ENCODE measurements around the gene NUP205. TPM values are rescaled to one million over a fixed set of nuclear protein-coding genes. Genes with fewer than 3 reads are reported as not detected.

NUP205 gene
- total and polyA plus RNA-seq, 2 of the 13 experiments (the other 11 are each of a cell fraction or from before 2014, with no cell fraction given), result 46.2 to 87.2 TPM

- no peak for TF ChIP-seq HNF1B (CRISPR knock-in tag; IDR thresholded peaks at IDR 0.05)
Observed at GRCh38 chr7:135578569-135578968, 20.9 kb downstream of the NUP205 start (continued).

DNA sequence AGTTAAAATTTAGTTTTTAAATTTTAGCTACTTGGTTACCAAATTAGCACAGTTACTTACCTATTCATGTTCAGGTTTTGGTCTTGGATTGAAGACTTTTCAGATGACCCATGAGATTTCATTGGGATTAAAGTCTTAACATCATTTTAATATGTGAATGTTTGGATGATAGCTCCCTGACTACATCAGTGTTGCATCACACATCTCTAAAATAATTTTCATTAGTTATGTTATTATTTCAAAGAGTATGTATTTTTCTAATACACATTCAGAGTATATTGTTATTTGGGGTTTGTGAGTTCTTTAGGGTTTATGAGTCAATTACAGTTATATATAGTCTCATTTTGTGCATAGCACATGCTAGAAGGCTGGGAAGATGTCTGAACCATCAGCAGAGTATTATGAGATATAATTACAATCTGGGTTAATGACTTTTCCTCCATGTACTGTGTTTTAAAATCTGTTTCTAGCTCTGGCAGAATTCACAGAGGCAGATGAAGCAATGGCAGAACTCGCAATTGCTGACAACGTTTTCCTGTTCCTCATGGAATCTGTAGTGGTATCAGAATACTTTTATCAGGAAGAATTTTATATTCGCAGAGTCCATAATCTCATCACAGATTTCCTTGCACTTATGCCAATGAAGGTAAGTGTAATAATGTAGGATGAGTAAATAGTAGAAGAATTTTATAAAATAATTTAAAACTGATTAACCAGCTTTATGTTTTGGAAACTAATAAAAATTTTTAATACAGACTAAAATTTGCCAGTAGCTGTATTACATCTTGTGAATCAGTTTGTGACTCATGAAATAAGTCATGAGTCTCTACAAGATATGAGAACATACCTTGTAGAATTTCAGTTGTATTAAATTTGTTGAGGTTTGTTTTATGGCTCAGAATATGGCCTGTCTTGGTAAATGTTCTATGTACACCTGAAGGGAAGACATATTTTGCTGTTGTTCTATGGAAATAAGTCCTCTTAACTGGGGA, 26.9 kb downstream of the NUP205 start:
- no peak overlapping the region for H3K9ac ChIP-seq (ENCODE audit: insufficient read depth, low read depth, low read length)
- no peak overlapping the region for H3K4me3 ChIP-seq (replicated peaks in 1 of 3; ENCODE audit: insufficient read depth in 1 of 3, low read depth in 2 of 3, low read length in 3 of 3)
- H3K27ac ChIP-seq (ENCODE audit: extremely low read length, insufficient read depth, low read length), result no peak overlapping the region
- BruUV-seq (replicated peaks), result no TSS peak
- intact Hi-C loops (cut with micrococcal nuclease; ENCODE audit: unreplicated experiment) (no loop called here), in situ Hi-C loops (cut with HindIII; ENCODE audit: extremely low pct_ligation_motif_present, low pct_unique_long_range_greater_than_20kb) (no loop called here)
- CTCF ChIA-PET (ENCODE audit: low intra/inter-chr PET ratio, low total read pairs), result no interaction called here
- no peak for FAIRE-seq
- WGBS (ENCODE audit: low lambda C conversion rate), result 98% methylated on average over 3 of the region's 3 CpGs
- H3K4me2 ChIP-seq (ENCODE audit: low read depth, low read length), result no peak overlapping the region
- no peak for ATAC-seq
- H3K9me3 ChIP-seq (ENCODE audit: low read length), result no peaks in the 10 kb centered on the region
- no peaks in the 10 kb centered on the region for H3K4me1 ChIP-seq (ENCODE audit: insufficient read depth, low read length)
- H3K36me3 ChIP-seq (replicated peaks in 1 of 2; ENCODE audit: control insufficient read depth in 1 of 2, insufficient read depth in 2 of 2, low read length in 2 of 2), result peaks cover 19 to 61% of the 10 kb centered on the region in 2 experiments
- POLR2A ChIA-PET, result no interaction called here
- DNase-seq (ENCODE audit: low spot score), result no peak
- no peak overlapping the region for H2AFZ ChIP-seq (ENCODE audit: low read length)
- no peaks in the 10 kb centered on the region for H3K27me3 ChIP-seq (ENCODE audit: control insufficient read depth in 1 of 2, insufficient read depth in 2 of 2, low read length in 2 of 2)
- H3K79me2 ChIP-seq (ENCODE audit: insufficient read depth, low read length), result no peaks in the 10 kb centered on the region
- H4K20me1 ChIP-seq (ENCODE audit: insufficient read depth, low read length), result no peaks in the 10 kb centered on the region
- TF ChIP-seq TOPORS (CRISPR knock-in tag; IDR thresholded peaks at IDR 0.05) (no peak), SYNCRIP (IDR thresholded peaks at IDR 0.05; ENCODE audit: insufficient read depth, low read depth, low read length) (no peak), PAXIP1 (CRISPR knock-in tag; conservative IDR thresholded peaks at IDR 0.05) (no peak), SIN3B (IDR thresholded peaks at IDR 0.05; ENCODE audit: low read length) (no peak), ZNF691 (CRISPR knock-in tag; IDR thresholded peaks at IDR 0.05; ENCODE audit: borderline replicate concordance, low read depth) (no peak), ZNF432 (CRISPR knock-in tag; IDR thresholded peaks at IDR 0.05; ENCODE audit: borderline replicate concordance) (no peak), ZC3H4 (CRISPR knock-in tag; IDR thresholded peaks at IDR 0.05; ENCODE audit: borderline replicate concordance) (no peak), ZNF296 (CRISPR knock-in tag; conservative IDR thresholded peaks at IDR 0.05) (no peak), KLF9 (CRISPR knock-in tag; IDR thresholded peaks at IDR 0.05; ENCODE audit: low read depth) (no peak)
- TF ChIP-seq, protein P1, sequence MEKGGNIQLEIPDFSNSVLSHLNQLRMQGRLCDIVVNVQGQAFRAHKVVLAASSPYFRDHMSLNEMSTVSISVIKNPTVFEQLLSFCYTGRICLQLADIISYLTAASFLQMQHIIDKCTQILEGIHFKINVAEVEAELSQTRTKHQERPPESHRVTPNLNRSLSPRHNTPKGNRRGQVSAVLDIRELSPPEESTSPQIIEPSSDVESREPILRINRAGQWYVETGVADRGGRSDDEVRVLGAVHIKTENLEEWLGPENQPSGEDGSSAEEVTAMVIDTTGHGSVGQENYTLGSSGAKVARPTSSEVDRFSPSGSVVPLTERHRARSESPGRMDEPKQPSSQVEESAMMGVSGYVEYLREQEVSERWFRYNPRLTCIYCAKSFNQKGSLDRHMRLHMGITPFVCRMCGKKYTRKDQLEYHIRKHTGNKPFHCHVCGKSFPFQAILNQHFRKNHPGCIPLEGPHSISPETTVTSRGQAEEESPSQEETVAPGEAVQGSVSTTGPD (CRISPR knock-in tag; IDR thresholded peaks at IDR 0.05), result no peak
- TF ChIP-seq, protein P2, sequence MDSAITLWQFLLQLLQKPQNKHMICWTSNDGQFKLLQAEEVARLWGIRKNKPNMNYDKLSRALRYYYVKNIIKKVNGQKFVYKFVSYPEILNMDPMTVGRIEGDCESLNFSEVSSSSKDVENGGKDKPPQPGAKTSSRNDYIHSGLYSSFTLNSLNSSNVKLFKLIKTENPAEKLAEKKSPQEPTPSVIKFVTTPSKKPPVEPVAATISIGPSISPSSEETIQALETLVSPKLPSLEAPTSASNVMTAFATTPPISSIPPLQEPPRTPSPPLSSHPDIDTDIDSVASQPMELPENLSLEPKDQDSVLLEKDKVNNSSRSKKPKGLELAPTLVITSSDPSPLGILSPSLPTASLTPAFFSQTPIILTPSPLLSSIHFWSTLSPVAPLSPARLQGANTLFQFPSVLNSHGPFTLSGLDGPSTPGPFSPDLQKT (CRISPR knock-in tag; IDR thresholded peaks at IDR 0.05; ENCODE audit: borderline replicate concordance), result no peak

Measured in HepG2 (cell line).